GM18873 (cell line): Measurements from ENCODE around the gene ZCCHC14.
"Not testable (repeated sequence)": the region's sequence is repeated elsewhere in the genome, so short reads cannot be mapped to it uniquely, and the experiment has no call there.

ENCODE experiments used
- ATAC-seq: cut with Tn5 transposase; IDR thresholded peaks from one replicate; pipeline ENCODE4 v1.9.1; 2021; ENCODE audit warnings: mild to moderate bottlenecking, moderate library complexity, moderate number of reproducible peaks; ENCODE audit not compliant: unreplicated experiment, low FRiP score

The ZCCHC14 gene

GRCh38 chr16:87498324-87499188 lies 5.7 kb upstream of the ZCCHC14 start:
- no peak for ATAC-seq

- ATAC-seq, result not testable (repeated sequence)
These were observed 5.0 kb upstream of the ZCCHC14 start for GRCh38 chr16:87497767-87498290.

DNA sequence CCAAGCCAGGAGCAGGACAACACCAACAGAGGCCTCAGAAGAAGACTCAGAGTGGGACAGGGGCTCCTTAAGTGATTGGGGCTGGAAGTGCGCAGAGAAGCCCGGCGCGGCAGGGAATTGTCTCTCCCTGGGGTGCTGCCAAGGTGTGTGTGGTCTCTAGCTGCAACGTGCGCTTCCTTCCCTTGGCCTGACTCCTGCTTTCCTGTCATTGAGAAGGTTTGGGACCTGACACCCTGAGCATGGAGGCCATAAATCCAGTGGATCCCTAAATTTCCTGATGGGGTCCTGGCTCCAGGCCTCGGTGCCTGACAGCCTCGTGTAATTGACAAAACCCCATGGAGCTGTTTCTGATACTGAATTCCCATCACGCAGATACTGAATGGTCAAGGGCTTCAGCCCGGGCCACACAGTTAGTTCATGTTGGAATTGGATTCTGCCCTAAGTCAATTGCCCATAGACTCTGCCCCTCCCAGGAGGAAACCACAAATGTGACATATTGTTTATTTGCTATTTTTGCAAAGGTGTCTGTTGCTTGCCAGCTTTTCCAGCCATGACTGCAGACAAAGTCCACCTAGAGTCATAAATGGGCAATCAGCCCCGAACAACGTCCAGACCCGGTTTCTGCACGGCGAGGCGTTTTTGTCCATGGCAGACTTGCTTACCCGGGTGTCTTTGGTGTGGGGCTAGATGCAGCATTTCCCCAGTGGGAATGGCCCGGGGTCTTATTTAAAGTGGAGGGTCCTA lies 4.4 kb upstream of the ZCCHC14 start:
- not testable (repeated sequence) for ATAC-seq

DNA sequence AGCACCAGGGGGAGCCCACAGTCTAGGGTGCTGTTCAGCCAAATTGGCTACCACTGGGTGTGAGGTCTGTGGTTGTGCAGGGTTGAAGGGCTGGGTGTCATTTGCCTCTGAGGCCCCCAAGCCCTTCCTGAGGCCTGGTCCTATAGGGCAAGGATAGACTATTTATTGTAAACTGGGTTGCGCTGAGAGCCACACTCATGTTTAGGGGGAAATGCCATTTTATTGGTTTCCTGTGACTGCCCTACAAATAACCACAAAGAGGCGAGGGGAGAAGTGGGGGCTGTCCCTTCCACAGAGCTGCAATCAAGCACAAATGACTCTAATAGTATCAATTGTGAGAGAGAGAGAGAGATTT lies 3.6 kb upstream of the ZCCHC14 start:
- no peak for ATAC-seq

- ATAC-seq, result no peak
These were observed 3.0 kb upstream of the ZCCHC14 start for GRCh38 chr16:87495578-87496446.

- ATAC-seq, result no peak
These were observed 920 bp upstream of the ZCCHC14 start for GRCh38 chr16:87493608-87494280.

- no peak for ATAC-seq
These were observed 563 bp downstream of the ZCCHC14 start for GRCh38 chr16:87492291-87492630.

GRCh38 chr16:87491522-87492290 lies 1.1 kb downstream of the ZCCHC14 start:
- no peak for ATAC-seq

DNA sequence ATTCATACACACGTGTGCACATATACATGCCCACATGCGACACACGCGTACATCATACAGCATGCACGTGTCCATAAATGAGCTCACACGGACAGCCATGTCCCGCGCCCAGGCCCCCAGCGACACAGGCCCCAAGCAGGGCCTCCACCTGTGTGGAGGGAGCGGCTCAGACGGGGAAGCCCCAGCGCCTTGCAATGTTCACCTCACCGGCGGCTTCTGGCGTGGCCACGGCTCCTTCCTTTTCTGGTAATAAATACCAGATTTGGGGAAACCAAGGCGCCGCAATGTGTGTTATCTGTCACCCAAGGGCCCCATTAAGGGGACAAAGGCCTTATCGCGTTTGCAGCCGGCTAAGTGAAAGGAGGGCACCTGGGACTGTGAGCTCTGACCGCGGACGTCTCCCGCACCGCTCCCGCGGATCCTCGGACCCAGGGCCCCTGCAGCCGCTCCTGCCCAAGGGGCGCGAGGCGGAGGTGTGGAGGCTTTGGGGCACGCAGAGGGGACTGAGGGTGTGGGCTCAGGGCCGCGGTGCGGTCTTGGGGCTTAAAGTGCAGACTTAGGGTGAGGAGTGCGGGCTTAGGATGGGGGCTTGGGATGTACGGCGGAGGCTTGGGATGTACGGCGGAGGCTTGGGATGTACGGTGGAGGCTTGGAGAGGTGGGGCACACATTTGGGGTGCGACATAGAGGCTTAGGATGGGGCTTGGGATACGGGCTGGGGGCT lies 1.9 kb downstream of the ZCCHC14 start:
- not testable (repeated sequence) for ATAC-seq

DNA sequence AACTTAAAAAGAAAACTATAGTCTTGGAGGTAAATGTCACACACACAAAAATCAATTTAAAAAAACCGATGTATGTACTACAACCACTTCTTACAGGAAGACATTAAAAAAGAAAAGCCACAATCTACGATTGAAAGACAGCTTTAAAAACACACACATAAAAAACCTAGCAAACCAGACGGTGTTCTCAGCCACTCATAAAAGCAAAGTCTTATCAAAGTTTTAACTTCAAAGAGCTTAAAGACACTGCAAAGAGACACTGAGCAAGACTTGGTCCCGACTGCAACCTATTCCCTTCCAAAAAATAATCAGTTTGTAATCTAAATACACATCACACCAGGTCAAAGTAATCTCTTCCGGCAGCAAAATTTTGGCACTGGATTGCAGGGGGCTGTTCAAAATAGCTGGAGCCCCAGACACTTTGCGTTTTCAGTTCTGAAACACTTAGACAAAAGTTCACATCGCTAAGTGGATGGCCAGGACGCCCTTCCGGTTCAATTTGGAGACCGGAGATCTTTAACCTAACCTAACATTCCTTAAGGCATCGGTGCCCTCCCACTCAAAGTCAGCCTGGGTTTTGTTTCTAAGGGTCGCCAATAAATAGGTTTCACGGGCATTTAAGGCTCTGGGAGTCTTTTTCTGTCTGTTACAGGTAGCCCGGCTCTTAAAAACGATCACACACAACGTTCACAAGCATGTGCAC lies 2.6 kb downstream of the ZCCHC14 start:
- no peak for ATAC-seq

DNA sequence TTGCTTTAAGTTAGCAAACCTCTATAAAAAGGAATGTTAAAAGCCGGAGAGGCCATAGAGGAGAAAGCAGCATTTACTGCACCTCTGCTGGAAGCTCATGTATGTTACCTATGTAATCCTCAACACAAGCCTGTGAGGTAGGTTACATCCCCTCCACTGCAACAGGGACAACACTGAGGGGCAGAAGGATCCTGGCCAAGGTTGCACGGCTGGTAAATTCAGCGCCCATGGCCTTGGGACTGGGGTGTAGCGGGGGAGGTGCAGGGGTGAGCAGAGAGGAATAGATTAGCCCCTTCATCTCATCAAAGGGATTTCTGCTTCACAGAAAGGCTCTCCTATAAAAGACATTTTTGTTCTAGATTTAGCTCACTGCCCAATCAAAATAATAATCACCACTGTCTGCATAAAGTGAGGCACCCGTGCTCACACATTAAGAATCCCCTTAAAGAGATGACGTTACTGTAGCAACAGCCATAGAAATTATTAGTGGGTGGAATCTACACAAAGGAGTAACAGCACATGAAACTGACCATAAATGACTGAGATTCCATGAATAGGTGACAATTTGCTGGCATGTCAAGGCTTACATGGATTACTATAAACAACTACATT lies 3.3 kb downstream of the ZCCHC14 start:
- no peak for ATAC-seq

DNA sequence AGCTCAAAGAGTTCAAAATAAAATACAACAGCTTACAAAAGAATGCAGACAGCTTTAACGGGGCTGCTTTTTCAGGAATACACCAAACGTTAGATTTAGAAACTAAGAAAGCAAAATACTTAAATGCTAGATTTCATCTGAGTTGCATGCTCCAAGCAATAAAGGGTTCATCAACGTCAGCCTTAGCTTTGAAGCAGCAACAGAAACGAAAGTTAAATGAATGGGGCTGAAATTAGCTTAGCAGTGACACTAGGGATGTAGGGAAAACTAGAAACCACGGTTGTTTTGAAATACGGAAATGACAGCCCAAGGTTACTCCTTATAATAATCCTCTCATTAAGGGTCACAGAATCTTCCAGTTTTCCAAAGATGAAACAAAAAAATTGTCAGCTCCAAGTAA lies 3.9 kb downstream of the ZCCHC14 start:
- not testable (repeated sequence) for ATAC-seq

DNA sequence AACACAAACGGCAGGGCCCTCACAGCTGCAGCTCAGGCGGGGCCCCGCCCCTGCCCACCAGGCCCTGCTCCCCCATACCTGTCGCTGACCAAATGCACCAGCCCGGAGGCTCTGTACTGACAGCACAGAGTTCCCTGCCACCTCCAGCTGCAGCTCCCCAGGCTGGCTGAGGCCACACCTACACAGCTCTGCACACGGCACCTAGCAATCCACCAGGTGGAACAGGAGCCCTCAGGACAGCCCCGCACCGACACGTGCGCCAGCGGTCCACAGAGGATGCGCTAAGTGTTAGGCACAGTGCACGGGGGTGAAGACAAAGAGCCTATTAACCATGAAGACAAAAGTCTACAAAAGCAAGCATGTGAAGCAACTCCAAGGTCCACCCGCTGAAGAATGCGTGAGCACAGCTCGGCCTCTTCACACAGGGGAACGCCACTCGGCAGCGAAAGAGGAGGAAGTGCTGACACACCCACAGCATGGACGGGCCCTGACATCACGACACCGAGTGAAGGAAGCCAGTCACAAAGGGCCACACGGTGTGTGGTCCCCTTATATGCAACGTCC lies 5.4 kb downstream of the ZCCHC14 start:
- ATAC-seq, result no peak

- no peak for ATAC-seq
These were observed 6.0 kb downstream of the ZCCHC14 start for GRCh38 chr16:87486713-87487247.

GRCh38 chr16:87486282-87486681 lies 6.5 kb downstream of the ZCCHC14 start:
- ATAC-seq, result no peak

GRCh38 chr16:87485792-87486191 lies 7.0 kb downstream of the ZCCHC14 start:
- not testable (repeated sequence) for ATAC-seq
